Body of pancreas (tissue), 4 donors: ENCODE results near the gene MYO5A. TPM values are rescaled to one million over a fixed set of nuclear protein-coding genes. Genes with fewer than 3 reads are reported as not detected.
"Not testable (repeated sequence)": the region's sequence is repeated elsewhere in the genome, so short reads cannot be mapped to it uniquely, and the experiment has no call there.

ENCODE experiments used
- ATAC-seq: fragments of 150-250 bp; one replicate; pipeline ENCODE4 v1.9.1; 2016
- DNase-seq, 4 donors: peaks; one replicate each; pipeline ENCODE4 v3.0.0-alpha.2; 2019
- H3K27ac ChIP-seq, 4 donors: fragments of 200-600 bp; sonication (generic); 1 replicate in 3 of 4; 2 replicates in 1 of 4; pipeline versions ENCODE4 v1.5.1 to v1.6.1; 2016 to 2019; ENCODE audit warnings: mild to moderate bottlenecking in 1 of 4, mixed read lengths in 1 of 4, moderate library complexity in 1 of 4
- H3K27me3 ChIP-seq, 2 donors: fragments of 200-600 bp; sonication (generic); one replicate each; pipeline ENCODE4 v1.6.0; 2016; ENCODE audit warnings: mild to moderate bottlenecking in 1 of 2
- H3K36me3 ChIP-seq, 2 donors: fragments of 200-600 bp; sonication (generic); replicated peaks in 1 of 2; 2 replicates each; pipeline ENCODE4 v1.5.1; 2016; ENCODE audit warnings: low read depth in 2 of 2; ENCODE audit not compliant: insufficient read depth in 1 of 2
- H3K4me1 ChIP-seq: fragments of 200-600 bp; sonication (generic); one replicate; pipeline ENCODE4 v1.6.0; 2016
- H3K4me3 ChIP-seq, 2 donors: fragments of 200-600 bp; sonication (generic); 1 replicate in 1 of 2; 2 replicates in 1 of 2; pipeline ENCODE4 v1.5.1; 2016 to 2019
- H3K9me3 ChIP-seq, 3 donors: fragments of 200-600 bp; sonication (generic); 1 replicate in 2 of 3; 2 replicates in 1 of 3; pipeline ENCODE4 v1.5.1; 2016
- CTCF ChIP-seq, 7 experiments: fragments of 450-650 bp in 4 of 7; fragments of 200-600 bp in 3 of 7; sonication (generic) in 3 of 7; IDR thresholded peaks; one replicate each; pipeline ENCODE4 v1.5.1; 2016 to 2019; ENCODE audit warnings: antibody characterized with exemption in 7 of 7
- POLR2A ChIP-seq, 3 donors: fragments of 450-650 bp; IDR thresholded peaks; one replicate each; pipeline ENCODE4 v1.6.1; 2016; ENCODE audit warnings: antibody characterized with exemption in 3 of 3, mild to moderate bottlenecking in 2 of 3
- WGBS, 2 donors: methylation state at CpG; one replicate each; pipeline ENCODE4 v1.1.5; 2017; 5-methylcytosine and 5-hydroxymethylcytosine counted together
- intact Hi-C: fragments of 100-400 bp; cut with DNase I; formaldehyde crosslinking; loops from one replicate; pipeline ENCODE4 v1.15.1; 2023
- total RNA-seq, 2 donors: library from RNA; depleted of rRNA; stranded (reverse); fragments of >200 nt; gene quantifications; one replicate each; pipeline ENCODE4 v1.1.0, GENCODE V29; 2016

MYO5A gene
- total RNA-seq = 10 to 100 TPM in 1 of 2 donors, 1 to 10 TPM in 1; 8.2 to 11.9 TPM

DNA sequence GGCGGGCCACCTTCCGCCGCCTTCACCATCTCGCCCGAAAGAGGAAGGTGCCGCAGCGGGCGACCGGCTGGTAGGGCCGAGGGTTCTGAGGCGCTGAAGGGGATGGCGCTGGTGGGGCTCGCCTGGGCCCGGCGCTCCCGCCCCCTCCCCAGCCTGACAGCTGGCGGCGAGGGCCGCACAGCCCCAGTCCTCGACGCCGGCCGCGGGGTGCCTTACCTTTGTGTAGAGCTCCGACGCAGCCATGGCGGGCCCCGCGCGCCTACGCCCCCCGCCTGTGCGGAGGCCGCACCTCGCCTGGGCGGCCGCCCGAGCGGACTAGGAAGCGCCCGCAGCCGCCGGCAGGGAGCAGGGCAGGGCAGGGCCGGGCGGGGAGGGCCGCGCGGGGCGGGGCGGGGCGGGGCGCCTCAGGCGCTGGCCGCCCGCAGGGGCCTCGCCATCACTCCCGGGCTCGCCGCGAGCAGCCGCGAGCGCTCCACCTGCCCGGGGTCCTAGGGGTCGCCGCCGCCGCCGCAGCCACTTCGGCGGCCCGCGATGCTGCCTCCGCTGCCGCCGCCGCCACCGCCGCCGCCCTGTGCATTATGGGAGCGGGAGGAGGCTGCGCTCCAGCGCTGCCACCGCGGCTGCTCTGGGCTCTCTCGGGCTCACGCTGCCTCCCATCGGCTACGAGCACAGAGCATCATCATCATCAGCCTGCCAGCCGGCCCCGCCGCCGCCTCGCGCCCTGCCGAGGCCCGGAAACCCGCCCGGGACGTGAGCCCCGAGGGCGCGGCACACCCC lies at the start of gene MYO5A:
Gene MYO5A (minus strand): TSS at position 317 of the 777 bp plus-strand sequence. CDS start 74 bp downstream, at position 243.
- intact Hi-C loops = no loop called here
- TF ChIP-seq CTCF (IDR thresholded peaks at IDR 0.05) (peak in 3 of 7 experiments; percentile 31 to 39 (median 36)), POLR2A (IDR thresholded peaks at IDR 0.05) (peak; percentile 54 to 62 (median 54))
- Histone ChIP-seq H3K9me3 (no peaks in the 10 kb centered on the region), H3K27ac (peak within 1 kb of the TSS; percentile 25 to 73 (median 48)), H3K36me3 (no peaks in the 10 kb centered on the region), H3K4me1 (peaks cover 17% of the 10 kb centered on the region), H3K27me3 (no peaks in the 10 kb centered on the region), H3K4me3 (peak within 1 kb of the TSS; percentile 66 to 94)
- DNase-seq (peak; percentile 55 to 74 (median 68)), ATAC-seq (peak; percentile 90)
- WGBS, 2 donors = 0% methylated on average over 95 of the region's 103 CpGs; no CpG with 5 or more reads in 1 of the 2 donors

DNA sequence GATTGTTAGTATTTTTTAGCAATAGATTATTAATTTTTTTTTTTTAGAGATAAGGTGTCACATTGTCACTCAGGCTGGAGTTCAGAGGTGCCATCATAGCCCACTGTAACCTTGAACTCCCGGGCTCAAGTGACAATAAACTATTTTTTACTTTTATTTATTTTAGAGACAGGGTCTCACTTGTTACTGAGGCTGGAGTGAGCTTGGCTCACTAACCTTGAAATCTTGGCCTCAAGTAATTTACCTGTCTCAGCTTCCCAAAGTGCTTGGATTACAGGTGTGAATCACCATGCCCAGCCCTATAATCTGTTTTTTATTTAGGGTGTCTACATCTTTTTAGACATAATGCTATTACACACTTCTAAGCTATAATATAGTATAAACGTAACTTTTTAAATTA lies 48.0 kb upstream of the MYO5A start:
- DNase-seq = no peak
- Histone ChIP-seq H3K4me3 (no peak overlapping the region), H3K27me3 (no peaks in the 10 kb centered on the region), H3K4me1 (no peaks in the 10 kb centered on the region), H3K36me3 (peaks cover 0 to 2% of the 10 kb centered on the region in 2 donors), H3K9me3 (no peaks in the 10 kb centered on the region), H3K27ac (no peak overlapping the region)
- intact Hi-C loops = no loop called here
- no peak for ATAC-seq
- TF ChIP-seq POLR2A (IDR thresholded peaks at IDR 0.05) = no peak
- TF ChIP-seq CTCF (IDR thresholded peaks at IDR 0.05) = no peak
- WGBS, 2 donors = 84 to 90% methylated on average over 2 of the region's 2 CpGs

DNA sequence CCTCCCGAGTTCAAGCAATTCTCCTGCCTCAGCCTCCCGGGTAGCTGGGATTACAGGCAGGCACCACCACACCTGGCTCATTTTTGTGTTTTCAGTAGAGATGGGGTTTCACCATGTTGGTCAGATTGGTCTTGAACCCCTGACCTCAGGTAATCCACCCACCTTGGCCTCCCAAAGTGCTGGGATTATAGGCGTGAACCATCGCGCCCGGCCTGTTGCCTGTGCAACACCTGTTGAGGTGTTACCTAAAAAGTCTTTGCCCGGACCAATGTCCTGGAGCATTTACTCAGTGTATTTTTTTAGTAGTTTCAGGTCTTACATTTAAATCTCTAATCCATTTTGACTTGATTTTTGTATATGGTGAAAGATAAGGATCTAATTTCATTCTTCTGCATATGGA lies 46.9 kb upstream of the MYO5A start:
- intact Hi-C loops, H3K36me3 ChIP-seq: not testable (repeated sequence)
- WGBS, 2 donors = 89 to 90% methylated on average over 7 of the region's 7 CpGs

DNA sequence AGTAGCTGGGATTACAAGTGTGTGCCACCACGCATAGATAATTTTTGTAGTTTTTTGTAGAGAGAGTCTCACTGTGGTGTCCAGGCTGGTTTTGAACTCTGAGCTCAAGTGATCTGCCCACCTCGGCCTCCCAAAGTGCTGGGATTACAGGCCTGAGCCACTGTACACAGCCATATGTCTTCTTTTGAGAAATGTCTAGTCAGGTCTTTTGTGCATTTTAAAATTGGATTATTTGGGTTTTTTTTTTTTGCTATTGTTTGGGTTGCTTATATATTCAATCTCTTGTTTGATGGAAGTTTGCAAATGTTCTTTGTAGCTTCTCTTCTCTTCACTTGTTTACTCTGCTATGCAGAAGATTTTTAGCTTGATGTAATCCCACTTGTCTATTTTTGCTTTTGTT lies 46.4 kb upstream of the MYO5A start:
- no peak for TF ChIP-seq POLR2A (IDR thresholded peaks at IDR 0.05)
- TF ChIP-seq CTCF (IDR thresholded peaks at IDR 0.05) = no peak
- ATAC-seq (no peak), DNase-seq (no peak)
- H3K4me1 ChIP-seq = no peaks in the 10 kb centered on the region
- H3K36me3 ChIP-seq = no peaks in the 10 kb centered on the region
- H3K27ac ChIP-seq = no peak overlapping the region
- WGBS, 2 donors = 94 to 98% methylated on average over 2 of the region's 2 CpGs
- H3K4me3 ChIP-seq = no peak overlapping the region
- intact Hi-C loops = no loop called here
- H3K9me3 ChIP-seq = no peaks in the 10 kb centered on the region
- H3K27me3 ChIP-seq = no peaks in the 10 kb centered on the region

More for the DNA sequence above, 46.9 kb upstream of the MYO5A start:
- H3K27me3 ChIP-seq, DNase-seq, ATAC-seq, H3K4me3 ChIP-seq, H3K9me3 ChIP-seq, H3K4me1 ChIP-seq, H3K27ac ChIP-seq: not testable (repeated sequence)

DNA sequence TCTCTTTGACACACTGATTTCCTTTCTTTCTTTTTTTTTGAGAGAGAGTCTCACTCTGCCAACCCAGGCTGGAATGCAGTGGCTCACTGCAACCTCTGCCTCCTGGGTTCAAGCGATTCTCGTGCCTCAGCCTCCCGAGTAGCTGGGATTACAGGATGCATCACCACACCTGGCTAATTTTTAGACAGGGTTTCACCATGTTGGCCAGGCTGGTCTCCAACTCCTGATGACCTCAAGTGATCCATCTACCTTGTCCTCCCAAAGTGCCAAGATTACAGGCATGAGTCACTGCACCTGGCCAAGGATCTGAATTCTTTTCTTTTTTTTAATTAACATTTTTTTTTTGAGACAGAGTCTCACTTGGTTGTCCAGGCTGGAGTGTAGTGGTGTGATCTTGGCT lies 45.9 kb upstream of the MYO5A start:
- H3K4me1 ChIP-seq, H3K27ac ChIP-seq, intact Hi-C loops, DNase-seq, H3K36me3 ChIP-seq, H3K9me3 ChIP-seq, H3K27me3 ChIP-seq, H3K4me3 ChIP-seq: not testable (repeated sequence)
- ATAC-seq = peak; percentile 33
- 53 to 82% methylated on average over 3 of the region's 3 CpGs for WGBS, 2 donors
